CD4-positive, alpha-beta T cell (primary cell): Measurements from ENCODE around the gene NOP56. TPM values are rescaled to one million over a fixed set of nuclear protein-coding genes. Genes with fewer than 3 reads are reported as not detected.

ENCODE experiments used
- ATAC-seq: fragments of 200-7000 bp; cut with Tn5 transposase; one replicate; pipeline ENCODE4 v1.10.0; 2022; ENCODE audit warnings: mild to moderate bottlenecking; ENCODE audit not compliant: poor library complexity
- CTCF ChIA-PET: fragments of 350-600 bp; sonication (Branson Sonifier 250); formaldehyde crosslinking; loops from one replicate; lab custom pipeline; 2021; ENCODE audit warnings: antibody characterized with exemption, inconsistent platforms; lab: Charles Lee
- POLR2A ChIA-PET: fragments of 350-600 bp; sonication (Branson Sonifier 250); formaldehyde crosslinking; loops from one replicate; lab custom pipeline; 2021; ENCODE audit warnings: antibody characterized with exemption, inconsistent platforms; lab: Charles Lee
- DNase-seq, 14 experiments: peaks; one replicate each; pipeline ENCODE4 v3.0.0-alpha.2; 2013 to 2020; ENCODE audit warnings: mixed read lengths in 2 of 14
- H3K27ac ChIP-seq, 2 donors: one replicate each; pipeline versions ENCODE4 v1.5.1 to v1.7.0; 2013; ENCODE audit warnings: low read length in 2 of 2, low read depth in 1 of 2, mild to moderate bottlenecking in 1 of 2
- H3K27me3 ChIP-seq, 2 experiments: 1 replicate in 1 of 2; 2 replicates in 1 of 2; pipeline versions ENCODE4 v1.6.1 to v1.7.0; 2013; ENCODE audit warnings: low read length in 2 of 2, control low read depth in 1 of 2, mild to moderate bottlenecking in 1 of 2, moderate library complexity in 1 of 2; ENCODE audit not compliant: insufficient read depth in 2 of 2, control insufficient read depth in 1 of 2
- H3K36me3 ChIP-seq: one replicate; pipeline ENCODE4 v1.6.1; 2013; ENCODE audit warnings: low read length, control low read depth; ENCODE audit not compliant: insufficient read depth
- H3K4me1 ChIP-seq: one replicate; pipeline ENCODE4 v1.6.1; 2013; ENCODE audit warnings: low read length, control low read depth; ENCODE audit not compliant: insufficient read depth
- H3K4me3 ChIP-seq: one replicate; pipeline ENCODE4 v1.5.1; 2013; ENCODE audit warnings: mild to moderate bottlenecking, low read length, moderate library complexity
- H3K9me3 ChIP-seq, 2 experiments: 1 replicate in 1 of 2; 2 replicates in 1 of 2; pipeline versions ENCODE4 v1.6.1 to v1.7.0; 2013; ENCODE audit warnings: low read length in 2 of 2, mild to moderate bottlenecking in 2 of 2, control low read depth in 1 of 2, moderate library complexity in 1 of 2; ENCODE audit not compliant: control insufficient read depth in 1 of 2, insufficient read depth in 1 of 2
- H3K27ac Mint-ChIP-seq: one replicate; pipeline ENCODE4 v1.8.0; 2020; ENCODE audit warnings: mixed read lengths
- H3K27me3 Mint-ChIP-seq: one replicate; pipeline ENCODE4 v1.8.0; 2021; ENCODE audit warnings: mixed read lengths
- H3K36me3 Mint-ChIP-seq: one replicate; pipeline ENCODE4 v1.8.0; 2021; ENCODE audit warnings: low read depth, mixed read lengths
- H3K4me1 Mint-ChIP-seq: one replicate; pipeline ENCODE4 v1.8.0; 2021; ENCODE audit warnings: low read depth, mixed read lengths
- H3K4me3 Mint-ChIP-seq: one replicate; pipeline ENCODE4 v1.8.0; 2020; ENCODE audit warnings: mild to moderate bottlenecking, mixed read lengths
- H3K9me3 Mint-ChIP-seq: one replicate; pipeline ENCODE4 v1.8.0; 2020; ENCODE audit warnings: mixed read lengths
- intact Hi-C, 2 experiments: fragments of 100-400 bp; cut with DNase I in 1 of 2; cut with micrococcal nuclease in 1 of 2; formaldehyde crosslinking; loops; one replicate each; pipeline versions ENCODE4 v1.15.1 to v1.9.0; 2023 to 2025; cut with DNase I, micrococcal nuclease
- total RNA-seq, 174 experiments: library from RNA in 2 of 174; stranded (reverse) in 2 of 174; gene quantifications; one replicate each; pipeline ENCODE4 v1.2.3 and lab custom pipeline; 2021 to 2026
- TF ChIP-seq, protein P1 (sequence below): fragments of 200-600 bp; IDR thresholded peaks from one replicate; pipeline ENCODE4 v1.8.0; 2022; ENCODE audit warnings: antibody characterized with exemption, mild to moderate bottlenecking

NOP56 gene
- total RNA-seq, 2 experiments from 2014 or later: 261 to 262 TPM

- H3K4me3 Mint-ChIP-seq: no peak overlapping the region
- no peak overlapping the region for H3K27ac Mint-ChIP-seq
- ATAC-seq (no peak), DNase-seq (no peak)
- Histone ChIP-seq H3K36me3 (no peaks in the 10 kb centered on the region), H3K9me3 (peaks cover 0 to 3% of the 10 kb centered on the region in 2 experiments), H3K27ac (no peak overlapping the region), H3K4me3 (no peak overlapping the region), H3K4me1 (no peaks in the 10 kb centered on the region), H3K27me3 (peaks cover 8 to 12% of the 10 kb centered on the region in 2 experiments)
- H3K27me3 Mint-ChIP-seq: peaks cover 45% of the 10 kb centered on the region
- H3K4me1 Mint-ChIP-seq: no peaks in the 10 kb centered on the region
- POLR2A ChIA-PET: no interaction called here
- TF ChIP-seq, protein P1, sequence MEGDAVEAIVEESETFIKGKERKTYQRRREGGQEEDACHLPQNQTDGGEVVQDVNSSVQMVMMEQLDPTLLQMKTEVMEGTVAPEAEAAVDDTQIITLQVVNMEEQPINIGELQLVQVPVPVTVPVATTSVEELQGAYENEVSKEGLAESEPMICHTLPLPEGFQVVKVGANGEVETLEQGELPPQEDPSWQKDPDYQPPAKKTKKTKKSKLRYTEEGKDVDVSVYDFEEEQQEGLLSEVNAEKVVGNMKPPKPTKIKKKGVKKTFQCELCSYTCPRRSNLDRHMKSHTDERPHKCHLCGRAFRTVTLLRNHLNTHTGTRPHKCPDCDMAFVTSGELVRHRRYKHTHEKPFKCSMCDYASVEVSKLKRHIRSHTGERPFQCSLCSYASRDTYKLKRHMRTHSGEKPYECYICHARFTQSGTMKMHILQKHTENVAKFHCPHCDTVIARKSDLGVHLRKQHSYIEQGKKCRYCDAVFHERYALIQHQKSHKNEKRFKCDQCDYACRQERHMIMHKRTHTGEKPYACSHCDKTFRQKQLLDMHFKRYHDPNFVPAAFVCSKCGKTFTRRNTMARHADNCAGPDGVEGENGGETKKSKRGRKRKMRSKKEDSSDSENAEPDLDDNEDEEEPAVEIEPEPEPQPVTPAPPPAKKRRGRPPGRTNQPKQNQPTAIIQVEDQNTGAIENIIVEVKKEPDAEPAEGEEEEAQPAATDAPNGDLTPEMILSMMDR: no peak
- no peaks in the 10 kb centered on the region for H3K36me3 Mint-ChIP-seq
- H3K9me3 Mint-ChIP-seq: no peaks in the 10 kb centered on the region
- intact Hi-C loops: no loop called here
- CTCF ChIA-PET: no interaction called here
Observed at GRCh38 chr20:2619337-2619736, 33.1 kb upstream of the NOP56 start.

GRCh38 chr20:2619961-2620595 lies 32.4 kb upstream of the NOP56 start:
- no peak for DNase-seq
- ChIA-PET CTCF (no interaction called here), POLR2A (no interaction called here)
- Mint-ChIP-seq H3K27ac (no peak overlapping the region), H3K36me3 (no peaks in the 10 kb centered on the region), H3K4me1 (no peaks in the 10 kb centered on the region), H3K9me3 (no peaks in the 10 kb centered on the region), H3K27me3 (peaks cover 44% of the 10 kb centered on the region), H3K4me3 (no peak overlapping the region)
- Histone ChIP-seq H3K27ac (no peak overlapping the region), H3K27me3 (peaks cover 8 to 12% of the 10 kb centered on the region in 2 experiments), H3K4me3 (no peak overlapping the region), H3K4me1 (no peaks in the 10 kb centered on the region), H3K9me3 (peaks cover 0 to 3% of the 10 kb centered on the region in 2 experiments), H3K36me3 (no peaks in the 10 kb centered on the region)
- TF ChIP-seq, protein P1: no peak
- intact Hi-C loops: no loop called here
- ATAC-seq: no peak

DNA sequence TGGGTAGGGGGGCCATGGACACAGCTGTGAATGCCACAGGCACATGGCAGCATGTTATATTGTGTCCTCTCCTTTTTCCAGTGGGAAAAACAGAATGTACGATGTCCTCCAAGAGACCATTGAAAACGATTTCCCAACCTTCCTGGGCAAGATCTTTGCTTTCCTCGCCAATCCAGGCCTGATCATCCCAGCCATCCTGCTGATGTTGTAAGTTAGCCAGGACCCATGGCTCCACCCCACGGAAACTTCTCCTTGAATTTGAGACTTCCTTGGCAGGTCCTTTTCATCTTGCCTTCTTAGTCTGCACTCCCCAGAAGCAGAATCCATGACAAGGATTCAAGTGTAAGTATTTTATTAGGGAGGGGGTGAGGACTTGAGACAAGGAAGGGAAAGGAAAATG lies 28.2 kb upstream of the NOP56 start:
- H3K36me3 Mint-ChIP-seq: no peaks in the 10 kb centered on the region
- CTCF ChIA-PET: no interaction called here

More for the DNA sequence above, 28.2 kb upstream of the NOP56 start:
- no peaks in the 10 kb centered on the region for H3K4me1 ChIP-seq
- ATAC-seq: no peak
- TF ChIP-seq, protein P1: no peak
- no peaks in the 10 kb centered on the region for H3K9me3 Mint-ChIP-seq
- no peak for DNase-seq
- no peaks in the 10 kb centered on the region for H3K36me3 ChIP-seq
- no peaks in the 10 kb centered on the region for H3K4me1 Mint-ChIP-seq
- peaks cover 1 to 3% of the 10 kb centered on the region in 2 experiments for H3K27me3 ChIP-seq
- H3K27me3 Mint-ChIP-seq: peaks cover 39% of the 10 kb centered on the region
- H3K27ac ChIP-seq: no peak overlapping the region
- POLR2A ChIA-PET: no interaction called here
- H3K27ac Mint-ChIP-seq: no peak overlapping the region
- H3K9me3 ChIP-seq: peaks cover 0 to 7% of the 10 kb centered on the region in 2 experiments
- no peak overlapping the region for H3K4me3 Mint-ChIP-seq
- intact Hi-C loops: no loop called here
- no peak overlapping the region for H3K4me3 ChIP-seq
